Fibroblast of skin of right quadriceps (primary cell): Measurements from ENCODE around the gene RPS6KC1.

ENCODE experiments used
- DNase-seq: peaks from one replicate; pipeline ENCODE4 v3.0.0-alpha.2; 2013

Gene RPS6KC1

DNA sequence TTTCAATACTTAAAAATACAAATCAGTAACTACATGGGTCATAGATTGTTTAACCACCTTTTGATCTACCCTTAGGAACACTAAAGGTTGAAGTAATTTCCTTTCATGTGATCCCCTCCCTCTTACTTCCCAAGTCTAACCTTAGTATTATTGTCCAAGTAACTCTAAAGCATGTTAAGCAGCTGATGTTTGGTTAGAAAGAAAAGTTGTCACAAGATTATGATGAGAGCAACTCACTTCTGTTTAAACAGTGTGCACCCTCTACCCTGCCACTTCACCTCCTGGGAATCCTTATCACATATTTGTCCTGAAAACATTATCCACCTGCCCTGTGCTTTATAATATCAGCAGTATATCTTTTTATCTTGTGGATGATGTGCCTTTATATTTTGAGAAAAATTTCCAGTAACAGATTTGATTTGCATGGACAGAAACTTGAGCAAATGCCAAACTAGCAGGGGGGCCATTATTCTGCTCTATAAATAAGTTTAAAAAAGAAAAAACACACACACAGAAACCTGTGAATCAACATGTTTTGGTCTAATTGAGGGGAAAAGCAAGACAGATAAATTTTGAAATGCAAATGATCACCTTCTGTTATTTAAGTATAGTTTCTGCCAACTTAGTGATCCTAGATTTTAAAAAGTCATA, 194.3 kb downstream of the RPS6KC1 start:
- DNase-seq, result no peak

DNA sequence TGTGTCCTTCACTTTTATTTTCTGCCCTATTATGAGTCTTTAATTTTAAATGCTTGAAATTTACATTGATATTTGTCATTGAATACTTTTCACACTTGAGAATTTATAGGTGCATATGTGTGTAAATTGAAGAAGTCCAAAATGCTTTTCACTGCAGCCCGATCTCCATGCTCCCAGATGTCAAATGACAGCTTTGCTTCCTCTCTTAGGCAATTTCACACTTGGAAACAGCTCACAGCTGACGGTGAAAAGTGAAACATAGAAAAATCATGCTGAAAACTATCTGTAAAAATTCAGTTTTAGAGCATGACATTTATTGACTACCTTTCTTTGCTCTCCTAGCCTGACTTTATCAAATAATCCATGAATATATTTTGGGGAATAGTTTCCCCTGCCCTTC, 196.0 kb downstream of the RPS6KC1 start:
- no peak for DNase-seq

DNA sequence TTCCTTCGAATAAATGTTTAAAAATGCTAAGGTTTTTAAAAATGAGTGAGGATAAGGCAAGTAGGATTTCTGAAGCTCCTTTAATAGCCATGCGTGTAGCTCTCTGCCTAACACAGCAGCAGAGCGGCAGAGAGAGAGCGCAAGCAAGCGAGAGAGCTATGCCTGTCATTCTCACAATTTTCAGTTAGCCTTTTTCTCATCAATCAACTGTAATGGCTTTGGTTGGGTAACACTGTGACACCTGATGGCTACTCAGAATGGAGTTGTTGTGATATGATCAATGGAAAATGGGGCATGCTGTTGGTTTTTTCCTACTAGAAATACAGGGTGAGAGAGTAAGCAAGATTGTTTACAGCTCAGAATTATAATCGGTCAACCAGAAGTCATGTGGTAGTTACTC, 198.4 kb downstream of the RPS6KC1 start:
- DNase-seq, result no peak

GRCh38 chr1:213250041-213250440, 199.0 kb downstream of the RPS6KC1 start:
- no peak for DNase-seq

DNA sequence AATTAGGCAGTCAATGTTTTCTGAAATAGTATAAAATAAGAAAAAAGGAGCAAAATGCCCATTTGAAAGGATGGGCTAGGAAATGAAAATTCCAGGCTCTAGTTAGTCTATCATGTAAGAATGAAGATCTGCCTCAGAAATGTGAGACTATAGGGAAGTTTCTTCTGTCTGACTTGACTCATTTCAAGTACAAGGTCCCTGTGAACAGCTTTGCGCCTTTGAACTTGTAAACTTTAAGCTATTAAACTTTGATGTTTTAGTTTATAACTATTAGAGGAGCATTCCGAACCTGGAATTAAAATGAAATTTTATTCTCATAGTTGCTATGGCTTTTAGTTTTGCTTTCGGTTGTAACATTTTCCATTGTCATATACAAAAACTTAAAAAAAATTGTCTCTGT, 199.4 kb downstream of the RPS6KC1 start:
- no peak for DNase-seq

- peak; percentile 13 for DNase-seq
Observed at GRCh38 chr1:213251972-213252371, 200.9 kb downstream of the RPS6KC1 start.

DNA sequence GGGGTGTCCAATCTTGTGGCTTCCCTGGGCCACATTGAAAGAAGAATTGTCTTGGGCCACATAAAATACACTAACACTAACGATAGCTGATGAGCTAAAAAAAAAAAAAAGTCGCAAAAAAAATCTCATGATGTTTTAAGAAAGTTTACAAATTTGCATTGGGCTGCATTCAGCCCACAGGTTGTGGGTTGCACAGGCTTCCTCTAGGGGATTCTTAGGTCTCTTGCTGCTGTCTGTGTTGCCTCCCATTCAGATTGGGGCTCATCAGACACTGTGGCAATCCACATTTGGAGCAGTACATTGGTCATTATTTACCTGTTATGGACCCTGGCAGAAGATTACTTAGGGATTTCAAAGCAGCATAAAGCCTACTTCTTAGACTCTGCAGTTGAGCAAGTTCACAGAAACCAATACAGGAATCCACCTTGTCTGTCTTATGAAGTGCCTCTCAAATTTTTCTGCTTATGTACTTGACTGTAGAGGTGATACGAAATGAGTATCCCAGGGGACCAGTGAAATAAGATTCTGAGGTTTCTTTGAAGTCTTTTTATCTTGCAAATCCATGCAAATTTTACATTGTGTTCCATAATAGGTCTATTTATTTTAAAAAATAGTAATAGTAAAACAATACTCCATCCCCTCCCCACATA, 205.5 kb downstream of the RPS6KC1 start:
- no peak for DNase-seq

DNA sequence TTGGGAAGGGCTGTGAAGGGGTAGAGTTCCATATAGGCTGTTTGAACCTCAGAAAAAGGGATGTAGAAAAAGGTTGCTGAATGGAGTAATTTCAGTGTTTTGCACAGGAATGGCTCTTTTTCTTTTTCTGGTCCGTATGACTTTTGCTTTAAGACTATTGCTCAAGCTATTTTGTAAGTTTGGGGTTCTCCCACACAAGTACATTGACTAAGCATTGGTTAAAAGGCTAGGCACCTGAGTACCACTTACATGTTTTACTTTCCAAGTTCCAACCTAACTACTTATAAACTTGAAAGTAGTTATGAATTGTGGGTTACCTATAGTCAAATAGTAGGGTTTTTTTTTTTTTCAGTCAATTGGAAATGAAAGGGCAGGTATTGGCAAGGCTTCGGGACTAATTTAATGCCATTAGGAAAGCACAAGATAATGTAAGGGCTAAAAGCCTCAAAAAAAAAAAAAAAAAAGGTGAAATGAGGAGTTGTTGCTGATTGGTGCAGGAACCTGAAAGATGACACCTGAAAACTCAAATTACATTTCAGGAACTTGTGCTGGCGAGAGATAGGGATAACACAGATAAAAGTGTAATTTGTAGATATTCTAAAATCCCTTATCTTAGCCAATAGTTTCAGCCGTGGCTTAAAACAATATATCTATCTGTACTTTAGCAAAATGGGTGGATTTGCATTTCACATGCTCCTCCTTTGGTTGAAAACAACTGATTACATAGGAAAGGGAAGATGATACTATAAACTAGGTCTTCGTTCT, 209.5 kb downstream of the RPS6KC1 start:
- no peak for DNase-seq

DNA sequence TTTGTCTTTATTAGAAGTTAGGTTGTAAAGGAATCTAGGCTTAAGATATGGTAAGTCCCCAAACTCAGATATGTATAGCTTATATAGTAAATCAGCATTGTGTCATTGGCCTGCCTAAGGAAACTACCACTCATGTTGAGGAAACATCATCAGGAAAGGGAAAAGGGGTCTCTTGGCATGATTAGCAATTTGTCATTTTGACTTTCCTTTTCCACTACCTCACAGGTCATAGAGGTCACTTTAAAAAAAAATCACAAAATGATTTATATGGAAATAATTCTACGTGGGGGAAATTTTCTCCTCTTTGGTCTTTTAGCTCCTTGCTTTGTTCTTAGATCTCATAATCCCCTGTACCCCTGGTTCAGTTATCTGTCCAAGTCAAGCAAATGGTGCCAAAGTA, 213.5 kb downstream of the RPS6KC1 start:
- no peak for DNase-seq

GRCh38 chr1:213266983-213267772, 216.1 kb downstream of the RPS6KC1 start:
- no peak for DNase-seq

DNA sequence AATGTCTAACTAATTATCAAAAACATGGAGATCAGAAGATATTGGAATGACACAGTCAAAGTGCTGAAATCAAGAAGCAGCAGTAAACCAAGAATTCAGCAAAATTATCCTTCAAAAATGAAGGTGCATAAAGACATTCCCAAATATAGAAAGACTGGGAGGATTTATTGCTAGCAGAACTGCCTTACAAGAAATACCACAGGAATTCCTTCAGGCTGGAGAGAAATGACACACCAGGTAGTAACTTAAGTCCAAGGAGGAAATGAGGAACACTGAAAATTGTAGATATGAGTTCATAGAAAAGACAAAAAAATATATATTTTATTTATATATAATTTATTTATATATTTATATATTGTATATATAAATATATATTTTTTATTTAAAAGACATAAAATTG, 217.2 kb downstream of the RPS6KC1 start:
- peak; percentile 68 for DNase-seq

- no peak for DNase-seq
Observed at GRCh38 chr1:213269829-213270228, 218.8 kb downstream of the RPS6KC1 start.

DNA sequence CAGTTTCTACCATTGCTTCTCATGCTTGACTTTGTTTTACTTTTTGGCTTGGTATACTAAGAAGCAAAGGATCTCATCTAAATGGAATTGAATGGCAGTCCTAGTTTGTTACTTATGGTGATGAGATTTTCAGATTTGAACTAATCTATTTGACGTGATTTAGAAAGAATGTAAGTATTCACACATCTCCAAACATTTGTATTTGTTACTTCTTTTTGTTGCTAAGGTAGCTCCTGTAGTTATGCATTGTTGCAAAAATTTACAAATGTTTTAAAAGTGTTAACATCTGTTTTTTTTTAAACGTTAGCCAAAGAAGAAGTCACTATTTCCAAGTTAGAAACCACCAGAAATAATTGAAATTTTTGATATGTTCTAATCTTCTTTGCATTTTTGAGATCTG, 222.5 kb downstream of the RPS6KC1 start:
- peak; percentile 31 for DNase-seq

GRCh38 chr1:213274140-213274539, 223.1 kb downstream of the RPS6KC1 start:
- DNase-seq, result no peak

- no peak for DNase-seq
Observed at GRCh38 chr1:213275293-213275692, 224.3 kb downstream of the RPS6KC1 start.

- no peak for DNase-seq
Observed at GRCh38 chr1:213276236-213276635, 225.2 kb downstream of the RPS6KC1 start.

DNA sequence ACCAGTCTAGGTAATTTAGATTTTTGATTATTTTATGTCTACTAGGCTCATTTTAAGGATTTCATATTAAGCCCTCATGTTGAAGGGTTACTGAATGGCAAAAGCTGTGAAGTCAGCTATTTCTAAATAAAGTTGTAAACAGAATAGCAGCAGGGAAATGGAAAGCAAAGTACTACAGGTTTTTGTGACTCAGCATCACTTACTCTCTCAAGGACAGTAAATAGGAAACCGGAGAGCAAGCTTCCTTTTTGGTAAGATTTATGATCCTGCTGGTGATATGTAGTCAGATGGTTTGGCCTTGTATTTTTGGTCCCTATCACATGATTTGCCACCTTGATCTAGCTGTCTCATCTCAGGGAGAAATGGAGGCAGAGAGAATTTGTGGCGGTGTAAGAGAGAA, 226.0 kb downstream of the RPS6KC1 start:
- no peak for DNase-seq

GRCh38 chr1:213279410-213279809, 228.4 kb downstream of the RPS6KC1 start:
- no peak for DNase-seq

DNA sequence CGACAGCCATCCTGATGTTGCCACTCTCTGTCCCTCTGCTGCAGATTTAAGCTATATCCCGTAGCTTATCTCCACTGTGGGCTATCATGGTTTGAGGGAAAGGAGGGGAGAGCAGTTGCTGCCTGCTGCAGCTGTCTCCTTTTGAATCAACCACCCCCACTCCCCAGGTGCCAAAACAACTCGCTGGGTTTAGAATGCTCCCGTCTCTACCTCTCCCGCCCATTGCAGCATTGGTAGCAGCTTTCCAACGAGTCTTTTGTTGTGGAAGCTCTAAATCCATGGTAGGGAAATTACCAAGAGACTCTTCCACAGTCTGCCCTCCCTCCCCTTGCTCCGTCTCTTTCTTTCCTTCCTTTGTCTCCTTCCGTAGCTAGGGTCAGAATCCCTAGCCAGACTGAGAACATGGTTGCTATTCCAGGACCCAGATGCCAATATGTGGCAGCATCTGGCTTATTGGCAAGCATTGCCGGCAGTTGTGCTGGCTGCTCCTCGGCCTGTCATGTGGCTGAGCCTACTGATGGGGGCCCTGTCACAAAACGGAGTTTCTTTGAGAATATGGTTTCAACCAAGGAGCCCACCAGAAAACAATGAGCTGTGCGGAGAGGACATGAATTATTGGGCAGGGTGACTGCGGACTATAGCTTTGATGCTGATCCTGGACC, 230.7 kb downstream of the RPS6KC1 start:
- DNase-seq, result no peak

DNA sequence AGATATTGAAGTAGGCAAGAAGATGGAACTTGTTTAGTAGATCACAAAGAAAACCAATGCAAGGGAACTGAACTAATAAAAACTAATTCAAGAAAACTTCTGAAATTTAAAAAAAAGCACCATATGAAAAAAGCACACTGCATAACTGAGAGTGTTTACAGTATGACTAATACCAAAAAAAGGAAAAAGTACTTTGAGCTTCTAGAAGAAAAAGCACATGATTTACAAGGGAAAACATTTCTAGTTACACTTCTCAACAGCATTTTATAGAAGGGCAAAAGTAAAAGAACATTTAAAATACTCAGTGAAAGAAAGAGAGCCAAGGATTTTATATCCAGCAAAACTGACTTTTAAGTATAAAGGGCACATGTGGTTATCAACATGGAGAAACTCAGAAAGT, 233.6 kb downstream of the RPS6KC1 start:
- peak; percentile 50 for DNase-seq

DNA sequence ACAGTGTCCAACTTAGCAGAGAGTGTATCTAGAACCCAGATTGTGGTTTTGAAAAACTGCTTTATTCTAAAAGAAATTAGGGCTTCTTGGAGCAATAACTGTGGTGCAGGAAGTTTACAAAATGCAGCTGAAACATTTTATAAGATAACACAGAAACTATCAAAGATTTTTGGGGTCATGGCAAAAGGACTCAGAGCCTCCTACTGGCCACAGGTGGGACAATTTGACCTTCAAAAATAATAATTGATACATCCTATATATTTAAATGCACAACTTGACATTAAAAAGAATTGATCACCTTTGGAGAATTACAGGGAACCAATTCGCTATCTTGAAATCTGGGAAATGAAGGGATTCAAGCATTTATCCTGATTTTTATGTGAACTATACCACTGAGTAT, 235.2 kb downstream of the RPS6KC1 start:
- DNase-seq, result no peak

DNA sequence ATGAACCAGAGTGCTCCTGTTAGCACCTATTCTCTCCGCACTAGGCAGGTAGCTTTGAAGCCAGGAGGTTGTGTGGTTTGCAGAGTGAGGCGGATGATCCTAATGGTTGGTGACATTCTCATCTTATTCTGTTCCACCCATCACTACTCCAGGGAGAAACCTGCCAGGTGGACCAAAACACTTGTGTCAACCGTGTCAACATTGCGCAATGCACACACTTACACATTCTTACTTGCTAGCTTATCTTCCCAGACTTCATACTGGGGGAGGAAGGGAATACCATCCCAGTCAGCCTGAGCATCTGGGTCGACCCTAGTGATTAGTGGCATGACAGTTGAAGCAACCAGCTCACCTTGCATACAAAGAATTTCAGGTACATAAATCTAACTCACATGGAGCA, 236.9 kb downstream of the RPS6KC1 start:
- no peak for DNase-seq

DNA sequence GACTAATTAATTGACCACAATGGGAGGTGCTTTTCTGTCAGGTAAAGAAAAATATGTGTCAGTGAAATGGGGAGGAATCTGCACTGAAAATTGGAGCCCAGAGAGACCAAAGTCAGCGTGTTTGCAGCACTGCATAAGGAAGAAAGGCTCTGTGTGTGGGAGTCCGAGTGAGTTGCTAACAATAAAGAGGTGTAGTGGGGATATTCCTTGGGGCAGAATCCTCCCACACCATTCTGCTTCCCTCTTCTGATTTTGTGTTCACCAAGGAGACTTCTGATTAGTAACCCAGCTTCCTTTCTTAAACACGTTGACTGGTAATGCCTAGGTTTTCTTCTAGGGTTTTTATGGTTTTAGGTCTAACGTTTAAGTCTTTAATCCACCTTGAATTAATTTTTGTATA, 240.5 kb downstream of the RPS6KC1 start:
- DNase-seq, result no peak
